ENCODE data around the gene NT5DC3.

DNA sequence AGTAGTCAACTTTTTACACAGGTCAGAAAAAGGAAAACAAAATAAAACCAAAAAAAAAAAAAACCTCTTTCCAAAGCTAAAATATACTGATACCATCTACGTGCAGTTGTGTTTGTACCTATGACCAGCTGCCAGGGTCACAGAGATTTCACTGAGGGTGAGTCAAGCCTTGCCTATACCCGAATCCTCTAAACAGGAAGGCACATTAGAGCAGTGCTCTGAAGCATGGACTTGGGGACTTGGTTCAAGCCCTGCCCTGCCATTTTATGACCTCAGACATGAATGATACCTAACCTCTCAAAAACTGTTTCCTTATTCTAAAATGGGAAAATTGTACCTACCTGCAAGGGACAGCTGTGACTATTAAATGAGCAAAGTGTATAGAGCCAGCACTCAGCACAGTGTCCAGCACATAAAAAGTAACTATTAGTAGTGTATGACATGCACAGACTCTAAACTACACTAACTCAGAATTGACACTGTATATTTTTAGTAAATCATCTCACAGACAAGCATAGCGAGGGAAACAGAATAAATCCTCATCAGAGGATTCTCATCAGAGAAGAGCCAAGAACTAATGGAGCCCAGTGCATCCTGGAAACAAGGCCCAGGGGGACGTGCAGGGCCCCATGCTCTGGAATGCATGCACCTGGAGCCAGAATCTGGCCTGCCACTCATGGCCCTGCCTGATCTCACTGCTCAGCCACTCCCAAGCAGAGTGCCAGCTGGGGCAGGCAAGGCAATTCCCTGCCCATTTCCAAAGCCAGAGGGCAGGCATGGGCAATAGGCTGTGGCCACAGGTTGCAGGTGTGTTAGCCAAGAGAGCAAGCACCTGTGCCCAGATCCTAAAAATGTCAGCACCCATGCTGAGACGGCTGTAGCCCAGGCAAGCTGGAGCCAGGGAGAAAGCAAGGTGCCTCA lies 57.0 kb downstream of the NT5DC3 start:
- no peak for TF ChIP-seq EZH2phosphoT487 (IDR thresholded peaks at IDR 0.05; ENCODE audit: low read depth, severe bottlenecking, unreplicated experiment)
- TF ChIP-seq, protein P1, sequence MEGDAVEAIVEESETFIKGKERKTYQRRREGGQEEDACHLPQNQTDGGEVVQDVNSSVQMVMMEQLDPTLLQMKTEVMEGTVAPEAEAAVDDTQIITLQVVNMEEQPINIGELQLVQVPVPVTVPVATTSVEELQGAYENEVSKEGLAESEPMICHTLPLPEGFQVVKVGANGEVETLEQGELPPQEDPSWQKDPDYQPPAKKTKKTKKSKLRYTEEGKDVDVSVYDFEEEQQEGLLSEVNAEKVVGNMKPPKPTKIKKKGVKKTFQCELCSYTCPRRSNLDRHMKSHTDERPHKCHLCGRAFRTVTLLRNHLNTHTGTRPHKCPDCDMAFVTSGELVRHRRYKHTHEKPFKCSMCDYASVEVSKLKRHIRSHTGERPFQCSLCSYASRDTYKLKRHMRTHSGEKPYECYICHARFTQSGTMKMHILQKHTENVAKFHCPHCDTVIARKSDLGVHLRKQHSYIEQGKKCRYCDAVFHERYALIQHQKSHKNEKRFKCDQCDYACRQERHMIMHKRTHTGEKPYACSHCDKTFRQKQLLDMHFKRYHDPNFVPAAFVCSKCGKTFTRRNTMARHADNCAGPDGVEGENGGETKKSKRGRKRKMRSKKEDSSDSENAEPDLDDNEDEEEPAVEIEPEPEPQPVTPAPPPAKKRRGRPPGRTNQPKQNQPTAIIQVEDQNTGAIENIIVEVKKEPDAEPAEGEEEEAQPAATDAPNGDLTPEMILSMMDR (IDR thresholded peaks at IDR 0.05; ENCODE audit: poor library complexity), result no peak
- no peak for TF ChIP-seq EZH2 (IDR thresholded peaks at IDR 0.05; ENCODE audit: borderline replicate concordance)

Measured in hepatocyte (in vitro differentiated cells).